Endothelial cell of umbilical vein (primary cell): ENCODE measurements around the gene NCOA7.

Experiments
- CTCF ChIP-seq, 2 donors: IDR thresholded peaks; 1 replicate in 1 of 2; 2 replicates in 1 of 2; pipeline ENCODE4 v1.5.1; 2011; ENCODE audit warnings: low read length in 2 of 2, mild to moderate bottlenecking in 2 of 2, moderate library complexity in 2 of 2, control low read depth in 1 of 2, inconsistent platforms in 1 of 2, low read depth in 1 of 2; ENCODE audit not compliant: insufficient read depth in 1 of 2; ENCODE audit errors: extremely low read depth in 1 of 2
- EZH2 ChIP-seq: IDR thresholded peaks from 2 replicates; pipeline ENCODE4 v1.6.1; 2012; ENCODE audit warnings: borderline replicate concordance, low read depth, mild to moderate bottlenecking, moderate library complexity, low read length, inconsistent platforms; ENCODE audit not compliant: severe bottlenecking
- FOS ChIP-seq: IDR thresholded peaks from 2 replicates; pipeline ENCODE4 v1.6.1; 2011; ENCODE audit warnings: mild to moderate bottlenecking, low read length, moderate library complexity, borderline replicate concordance; ENCODE audit not compliant: insufficient read depth
- JUN ChIP-seq: IDR thresholded peaks from 2 replicates; pipeline ENCODE4 v1.6.1; 2011; ENCODE audit warnings: borderline replicate concordance, low read depth; ENCODE audit not compliant: insufficient read length, insufficient read depth
- MYC ChIP-seq: IDR thresholded peaks from one replicate; pipeline ENCODE4 v1.6.1; 2011; ENCODE audit warnings: mild to moderate bottlenecking, low read depth, low read length
- POLR2A ChIP-seq: IDR thresholded peaks from 2 replicates; pipeline ENCODE4 v1.6.1; 2012; ENCODE audit warnings: low read depth, mild to moderate bottlenecking, control low read depth, low read length
- POLR2AphosphoS5 ChIP-seq: IDR thresholded peaks from 2 replicates; pipeline ENCODE4 v1.6.1; 2012; ENCODE audit warnings: low read depth, mild to moderate bottlenecking, control low read depth, low read length, moderate library complexity; ENCODE audit not compliant: insufficient read depth
- TF ChIP-seq, protein P1 (sequence below): IDR thresholded peaks from 2 replicates; pipeline ENCODE4 v1.6.1; 2011; ENCODE audit not compliant: insufficient read depth, insufficient read length

DNA sequence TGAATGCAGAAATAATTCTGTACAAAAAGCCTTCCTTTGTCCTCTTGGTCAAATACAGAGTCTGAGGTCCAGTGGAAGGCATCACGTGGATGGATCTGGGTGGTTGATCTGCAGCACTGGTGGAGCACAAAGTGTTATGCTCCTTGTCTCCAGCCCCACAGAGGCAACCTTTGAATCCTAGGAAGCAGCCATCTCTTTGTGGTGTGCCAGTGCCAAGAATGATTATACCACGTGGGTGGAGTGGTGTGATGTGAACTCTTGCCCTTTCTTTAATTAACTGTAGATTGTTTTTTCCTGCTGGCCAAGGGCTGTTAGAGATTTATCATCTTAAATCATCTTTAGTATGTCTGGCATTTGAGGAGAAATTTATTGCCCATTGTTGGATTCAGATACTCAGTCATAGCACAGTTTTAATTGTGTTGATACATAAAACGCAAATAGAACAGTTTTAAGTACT lies 31.1 kb downstream of the NCOA7 start:
- TF ChIP-seq POLR2AphosphoS5 (peak; percentile 62), CTCF (IDR thresholded peaks at IDR 0.05; ENCODE audit: extremely low read depth in 1 of 2, insufficient read depth in 1 of 2, low read depth in 1 of 2, low read length in 2 of 2) (no peak), EZH2 (no peak), POLR2A (peak; percentile 61), JUN (peak; percentile 65), MYC (no peak), FOS (no peak)
- TF ChIP-seq, protein P1, sequence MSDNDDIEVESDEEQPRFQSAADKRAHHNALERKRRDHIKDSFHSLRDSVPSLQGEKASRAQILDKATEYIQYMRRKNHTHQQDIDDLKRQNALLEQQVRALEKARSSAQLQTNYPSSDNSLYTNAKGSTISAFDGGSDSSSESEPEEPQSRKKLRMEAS, result peak; percentile 93
